GM23338 (cell line): ENCODE results near the gene ETV6. TPM values are rescaled to one million over a fixed set of nuclear protein-coding genes. Genes with fewer than 3 reads are reported as not detected.

Source experiments
- CREB1 ChIP-seq: fragments of 250-450 bp; sonication (Bioruptor Pico); IDR thresholded peaks from 2 replicates; pipeline ENCODE4 v1.5.0; 2020; ENCODE audit warnings: low read depth, mild to moderate bottlenecking, moderate library complexity
- ETS1 ChIP-seq: IDR thresholded peaks from 2 replicates; pipeline ENCODE4 v1.6.1; 2016; ENCODE audit warnings: antibody characterized with exemption
- EZH2 ChIP-seq: fragments of 200-600 bp; sonication (generic); IDR thresholded peaks from one replicate; pipeline ENCODE4 v1.8.0; 2017; ENCODE audit warnings: antibody characterized with exemption, mild to moderate bottlenecking, low read depth; ENCODE audit not compliant: unreplicated experiment
- EZH2phosphoT487 ChIP-seq: fragments of 200-600 bp; sonication (generic); IDR thresholded peaks from one replicate; pipeline ENCODE4 v1.8.1; 2018; ENCODE audit warnings: antibody characterized with exemption; ENCODE audit not compliant: unreplicated experiment
- REST ChIP-seq: IDR thresholded peaks from one replicate; pipeline ENCODE4 v1.6.1; 2018; ENCODE audit warnings: antibody characterized with exemption; ENCODE audit not compliant: unreplicated experiment
- STAT1 ChIP-seq: IDR thresholded peaks from one replicate; pipeline ENCODE4 v1.6.1; 2016; ENCODE audit warnings: antibody characterized with exemption; ENCODE audit not compliant: unreplicated experiment
- ZNF114 ChIP-seq: fragments of 250-450 bp; sonication (Bioruptor Pico); IDR thresholded peaks from 2 replicates; pipeline ENCODE4 v1.5.0; 2020; ENCODE audit warnings: mild to moderate bottlenecking, moderate library complexity
- ZNF331 ChIP-seq: fragments of 250-450 bp; sonication (Bioruptor Pico); IDR thresholded peaks from 2 replicates; pipeline ENCODE4 v1.5.0; 2020; ENCODE audit warnings: low read depth, mild to moderate bottlenecking, moderate library complexity
- ZNF462 ChIP-seq: fragments of 250-450 bp; sonication (Bioruptor Pico); IDR thresholded peaks from 2 replicates; pipeline ENCODE4 v1.5.0; 2020; ENCODE audit warnings: mild to moderate bottlenecking, moderate library complexity
- polyA plus RNA-seq: library from polyadenylated mRNA; unstranded; fragments of >200 nt; fragmentation: Nextera tagmentation; extraction: Ambion mirVana; gene quantifications from 2 replicates; pipeline ENCODE4 v1.2.1, GENCODE V29; 2016
- total RNA-seq: library from RNA; depleted of rRNA; stranded (reverse); fragments of >200 nt; shearing (Covaris generic); gene quantifications from 2 replicates; pipeline ENCODE4 v1.2.3, GENCODE V29; 2014

Gene ETV6
- total and polyA plus RNA-seq, 2 experiments from 2014 or later, result 7.5 to 15.1 TPM

GRCh38 chr12:11688379-11688778 lies 38.9 kb downstream of the ETV6 start (continued):
- no peak for TF ChIP-seq ZNF462 (CRISPR knock-in tag)
- TF ChIP-seq REST, result no peak
- no peak for TF ChIP-seq EZH2phosphoT487
- no peak for TF ChIP-seq ETS1
- no peak for TF ChIP-seq ZNF331 (CRISPR knock-in tag)
- TF ChIP-seq CREB1 (CRISPR knock-in tag), result no peak
- TF ChIP-seq ZNF114, result no peak
- no peak for TF ChIP-seq EZH2
- TF ChIP-seq STAT1, result no peak
